NCI-H345 (cell line): Measurements from ENCODE around the gene AP2A2.

ENCODE experiments used
- DNase-seq: peaks from one replicate; lab custom pipeline; 2025; lab: John Stamatoyannopoulos, UW

AP2A2 gene

DNA sequence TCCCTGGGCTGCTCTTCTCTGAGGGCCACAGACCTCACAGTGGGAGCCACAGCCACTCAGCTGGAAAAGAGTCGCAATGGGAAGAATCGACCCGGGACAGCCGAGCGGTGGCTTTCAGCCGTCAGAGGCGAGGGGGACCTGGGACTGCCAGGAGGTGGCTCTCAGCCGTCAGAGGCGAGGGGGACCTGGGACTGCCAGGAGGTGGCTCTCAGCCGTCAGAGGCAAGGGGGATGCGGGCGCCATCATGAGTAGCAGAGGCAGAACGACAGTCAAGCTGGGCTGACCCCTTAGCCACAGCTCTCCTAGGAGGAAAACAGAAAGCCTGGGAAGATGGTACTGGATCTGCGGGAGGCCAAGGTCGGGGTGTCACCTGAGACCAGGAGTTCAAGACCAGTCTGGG lies 134.1 kb downstream of the AP2A2 start:
- DNase-seq, result no peak

DNA sequence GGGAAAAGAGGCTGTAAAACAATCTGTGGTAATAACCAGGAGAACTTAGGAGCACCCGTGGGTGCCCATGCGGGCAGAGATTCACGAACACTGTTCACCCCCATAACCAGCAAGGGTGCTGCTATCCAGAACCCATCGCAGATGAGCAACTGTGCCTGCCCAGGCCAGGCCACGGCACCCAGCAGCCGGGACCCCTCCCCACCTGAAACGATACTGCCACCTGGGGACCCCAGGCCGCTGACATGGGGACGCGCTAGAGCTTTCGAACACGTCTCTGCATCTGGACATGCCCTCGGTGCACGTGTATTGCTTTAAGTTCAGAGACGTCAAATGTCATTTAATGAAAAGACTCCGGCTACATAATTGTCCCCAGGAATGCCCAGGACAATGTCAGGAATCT lies 134.7 kb downstream of the AP2A2 start:
- DNase-seq, result no peak

DNA sequence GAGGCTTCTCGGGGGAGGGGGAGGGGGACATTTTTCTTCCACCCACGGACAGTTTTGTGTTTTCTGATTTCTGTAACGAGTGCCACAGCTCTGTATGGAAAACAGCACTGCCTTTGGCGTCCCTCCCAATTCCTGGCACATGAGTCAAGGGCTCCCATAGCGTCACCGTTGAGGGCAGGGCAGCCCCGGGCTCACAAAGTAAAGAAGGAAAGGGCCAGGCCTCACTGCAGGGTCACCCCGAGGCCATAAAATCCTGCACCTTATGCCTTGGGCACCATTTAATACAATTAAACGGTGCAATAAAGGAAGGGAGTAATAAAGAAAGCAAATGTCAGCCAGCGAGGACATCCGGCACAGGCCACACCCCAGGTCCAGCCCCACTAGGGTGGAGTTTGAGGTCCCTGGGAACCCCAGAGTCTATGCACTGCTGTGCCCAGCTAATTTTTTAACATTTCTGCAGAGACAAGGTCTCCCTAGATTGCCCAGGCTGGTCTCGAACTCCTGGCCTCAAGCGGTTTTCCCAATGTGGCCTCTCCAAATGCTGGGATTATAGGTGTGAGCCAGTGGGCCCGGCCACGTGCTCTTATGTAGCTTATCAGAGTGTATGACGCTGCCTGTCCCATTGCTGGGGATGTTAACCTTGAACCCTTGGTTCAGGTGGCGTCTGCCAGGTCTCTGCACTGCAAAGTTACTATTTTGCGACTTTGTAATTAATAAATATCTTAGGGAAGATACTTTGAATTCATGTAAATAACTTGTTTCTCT lies 135.4 kb downstream of the AP2A2 start:
- no peak for DNase-seq
